Measurements from ENCODE around the gene ANKRD50. TPM values are rescaled to one million over a fixed set of nuclear protein-coding genes. Genes with fewer than 3 reads are reported as not detected.

The ANKRD50 gene
- total and polyA plus RNA-seq, 9 of the 15 experiments (the other 6 are each of a cell fraction or from before 2014, with no cell fraction given), result 2.0 to 8.0 (median 6.2) TPM

DNA sequence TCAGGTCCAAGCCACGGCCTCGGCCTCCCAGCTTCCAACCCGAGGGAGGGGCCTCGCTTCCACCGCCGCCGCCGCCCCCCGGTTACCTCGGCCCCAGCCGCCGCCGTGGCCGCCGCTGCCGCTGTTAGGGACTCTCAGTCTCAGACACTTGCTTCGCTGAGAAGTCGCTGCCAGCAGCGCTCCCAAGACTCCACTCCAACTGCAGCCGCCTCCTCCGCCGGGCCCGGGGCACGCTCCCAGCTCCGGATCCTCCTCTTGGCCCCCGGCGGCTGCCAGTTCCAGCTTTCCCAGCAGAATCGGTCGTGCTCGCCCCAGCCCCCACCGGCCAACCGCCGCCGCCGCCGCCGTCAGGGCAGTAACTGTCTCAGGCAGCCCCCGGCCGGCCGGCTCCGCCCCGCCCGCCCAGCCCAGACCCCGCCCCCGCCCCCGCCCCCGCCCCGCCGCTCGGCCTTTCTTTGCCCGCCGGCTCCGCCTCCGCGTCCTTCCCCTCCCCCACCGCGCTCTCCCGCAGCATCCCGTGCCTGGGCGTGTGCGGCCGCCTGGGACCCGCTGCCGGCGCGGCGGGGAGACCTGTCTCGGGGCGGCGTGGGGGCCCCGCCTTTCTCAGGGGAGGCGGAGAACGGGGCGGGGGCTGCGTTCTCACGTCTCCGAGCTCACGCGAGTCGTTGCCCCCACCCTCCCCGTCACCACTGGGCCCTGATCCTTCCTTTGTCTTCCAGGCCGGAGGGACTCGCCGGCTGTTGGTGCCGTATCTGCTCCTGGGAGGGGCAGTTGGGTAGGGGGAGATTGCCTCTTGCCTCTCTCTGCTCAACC is at the start of gene ANKRD50 (continued):
- TF ChIP-seq, protein P1, sequence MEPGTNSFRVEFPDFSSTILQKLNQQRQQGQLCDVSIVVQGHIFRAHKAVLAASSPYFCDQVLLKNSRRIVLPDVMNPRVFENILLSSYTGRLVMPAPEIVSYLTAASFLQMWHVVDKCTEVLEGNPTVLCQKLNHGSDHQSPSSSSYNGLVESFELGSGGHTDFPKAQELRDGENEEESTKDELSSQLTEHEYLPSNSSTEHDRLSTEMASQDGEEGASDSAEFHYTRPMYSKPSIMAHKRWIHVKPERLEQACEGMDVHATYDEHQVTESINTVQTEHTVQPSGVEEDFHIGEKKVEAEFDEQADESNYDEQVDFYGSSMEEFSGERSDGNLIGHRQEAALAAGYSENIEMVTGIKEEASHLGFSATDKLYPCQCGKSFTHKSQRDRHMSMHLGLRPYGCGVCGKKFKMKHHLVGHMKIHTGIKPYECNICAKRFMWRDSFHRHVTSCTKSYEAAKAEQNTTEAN (CRISPR knock-in tag; IDR thresholded peaks at IDR 0.05), result no peak
- peak in 1 of 2 experiments; percentile 62; a peak in 2 of 4 replicates for TF ChIP-seq NONO (IDR thresholded peaks at IDR 0.05; ENCODE audit: low read depth in 2 of 2, low read length in 1 of 2)
- no peak for TF ChIP-seq ZNF124 (CRISPR knock-in tag; IDR thresholded peaks at IDR 0.05)
- TF ChIP-seq XRCC5 (IDR thresholded peaks at IDR 0.05; ENCODE audit: low read depth, low read length), result no peak
- TF ChIP-seq HNRNPLL (IDR thresholded peaks at IDR 0.05; ENCODE audit: low read depth, low read length, poor library complexity, severe bottlenecking), result no peak
- no peak for TF ChIP-seq ZNF165 (CRISPR knock-in tag; IDR thresholded peaks at IDR 0.05; ENCODE audit: borderline replicate concordance)
- TF ChIP-seq MECOM (CRISPR knock-in tag; IDR thresholded peaks at IDR 0.05), result no peak
- TF ChIP-seq MAFG (tag; conservative IDR thresholded peaks at IDR 0.05), result no peak
- no peak for TF ChIP-seq ZNF431 (CRISPR knock-in tag; IDR thresholded peaks at IDR 0.05)
- TF ChIP-seq, protein P2, sequence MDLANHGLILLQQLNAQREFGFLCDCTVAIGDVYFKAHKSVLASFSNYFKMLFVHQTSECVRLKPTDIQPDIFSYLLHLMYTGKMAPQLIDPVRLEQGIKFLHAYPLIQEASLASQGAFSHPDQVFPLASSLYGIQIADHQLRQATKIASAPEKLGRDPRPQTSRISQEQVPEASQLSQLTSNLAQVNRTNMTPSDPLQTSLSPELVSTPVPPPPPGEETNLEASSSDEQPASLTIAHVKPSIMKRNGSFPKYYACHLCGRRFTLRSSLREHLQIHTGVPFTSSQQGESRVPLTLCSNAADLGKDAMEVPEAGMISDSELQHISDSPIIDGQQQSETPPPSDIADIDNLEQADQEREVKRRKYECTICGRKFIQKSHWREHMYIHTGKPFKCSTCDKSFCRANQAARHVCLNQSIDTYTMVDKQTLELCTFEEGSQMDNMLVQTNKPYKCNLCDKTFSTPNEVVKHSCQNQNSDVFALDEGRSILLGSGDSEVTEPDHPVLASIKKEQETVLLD (IDR thresholded peaks at IDR 0.05), result no peak
- TF ChIP-seq, protein P3, sequence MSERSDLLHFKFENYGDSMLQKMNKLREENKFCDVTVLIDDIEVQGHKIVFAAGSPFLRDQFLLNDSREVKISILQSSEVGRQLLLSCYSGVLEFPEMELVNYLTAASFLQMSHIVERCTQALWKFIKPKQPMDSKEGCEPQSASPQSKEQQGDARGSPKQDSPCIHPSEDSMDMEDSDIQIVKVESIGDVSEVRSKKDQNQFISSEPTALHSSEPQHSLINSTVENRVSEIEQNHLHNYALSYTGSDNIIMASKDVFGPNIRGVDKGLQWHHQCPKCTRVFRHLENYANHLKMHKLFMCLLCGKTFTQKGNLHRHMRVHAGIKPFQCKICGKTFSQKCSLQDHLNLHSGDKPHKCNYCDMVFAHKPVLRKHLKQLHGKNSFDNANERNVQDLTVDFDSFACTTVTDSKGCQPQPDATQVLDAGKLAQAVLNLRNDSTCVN (CRISPR knock-in tag; IDR thresholded peaks at IDR 0.05), result no peak
- TF ChIP-seq NCOA6 (IDR thresholded peaks at IDR 0.05), result 0 out of 2 replicates have a peak, but pooled peaks have one; percentile 0
- TF ChIP-seq ZNF384 (IDR thresholded peaks at IDR 0.05; ENCODE audit: low read depth, low read length), result no peak
- TF ChIP-seq PPARD (CRISPR knock-in tag; IDR thresholded peaks at IDR 0.05), result no peak
- no peak for TF ChIP-seq HOXB6 (CRISPR knock-in tag; IDR thresholded peaks at IDR 0.05; ENCODE audit: borderline replicate concordance)
- no peak for TF ChIP-seq FOSL1 (tag; conservative IDR thresholded peaks at IDR 0.05)
- peak; percentile 48; the same call in 1 of the 2 replicates for TF ChIP-seq MBD2 (IDR thresholded peaks at IDR 0.05; ENCODE audit: borderline replicate concordance, low read depth)
- no peak for TF ChIP-seq KDM2B (CRISPR knock-in tag; IDR thresholded peaks at IDR 0.05)
- TF ChIP-seq, protein P4, sequence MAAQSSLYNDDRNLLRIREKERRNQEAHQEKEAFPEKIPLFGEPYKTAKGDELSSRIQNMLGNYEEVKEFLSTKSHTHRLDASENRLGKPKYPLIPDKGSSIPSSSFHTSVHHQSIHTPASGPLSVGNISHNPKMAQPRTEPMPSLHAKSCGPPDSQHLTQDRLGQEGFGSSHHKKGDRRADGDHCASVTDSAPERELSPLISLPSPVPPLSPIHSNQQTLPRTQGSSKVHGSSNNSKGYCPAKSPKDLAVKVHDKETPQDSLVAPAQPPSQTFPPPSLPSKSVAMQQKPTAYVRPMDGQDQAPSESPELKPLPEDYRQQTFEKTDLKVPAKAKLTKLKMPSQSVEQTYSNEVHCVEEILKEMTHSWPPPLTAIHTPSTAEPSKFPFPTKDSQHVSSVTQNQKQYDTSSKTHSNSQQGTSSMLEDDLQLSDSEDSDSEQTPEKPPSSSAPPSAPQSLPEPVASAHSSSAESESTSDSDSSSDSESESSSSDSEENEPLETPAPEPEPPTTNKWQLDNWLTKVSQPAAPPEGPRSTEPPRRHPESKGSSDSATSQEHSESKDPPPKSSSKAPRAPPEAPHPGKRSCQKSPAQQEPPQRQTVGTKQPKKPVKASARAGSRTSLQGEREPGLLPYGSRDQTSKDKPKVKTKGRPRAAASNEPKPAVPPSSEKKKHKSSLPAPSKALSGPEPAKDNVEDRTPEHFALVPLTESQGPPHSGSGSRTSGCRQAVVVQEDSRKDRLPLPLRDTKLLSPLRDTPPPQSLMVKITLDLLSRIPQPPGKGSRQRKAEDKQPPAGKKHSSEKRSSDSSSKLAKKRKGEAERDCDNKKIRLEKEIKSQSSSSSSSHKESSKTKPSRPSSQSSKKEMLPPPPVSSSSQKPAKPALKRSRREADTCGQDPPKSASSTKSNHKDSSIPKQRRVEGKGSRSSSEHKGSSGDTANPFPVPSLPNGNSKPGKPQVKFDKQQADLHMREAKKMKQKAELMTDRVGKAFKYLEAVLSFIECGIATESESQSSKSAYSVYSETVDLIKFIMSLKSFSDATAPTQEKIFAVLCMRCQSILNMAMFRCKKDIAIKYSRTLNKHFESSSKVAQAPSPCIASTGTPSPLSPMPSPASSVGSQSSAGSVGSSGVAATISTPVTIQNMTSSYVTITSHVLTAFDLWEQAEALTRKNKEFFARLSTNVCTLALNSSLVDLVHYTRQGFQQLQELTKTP (IDR thresholded peaks at IDR 0.05; ENCODE audit: low read depth in 1 of 2, partially characterized antibody in 2 of 2), result no peak
- no peak for TF ChIP-seq TCFL5 (CRISPR knock-in tag; conservative IDR thresholded peaks at IDR 0.05)
- no peak for TF ChIP-seq NFRKB (IDR thresholded peaks at IDR 0.05; ENCODE audit: low read depth)
